Keratinocyte (primary cell): ENCODE data around the gene KDR. TPM values are rescaled to one million over a fixed set of nuclear protein-coding genes. Genes with fewer than 3 reads are reported as not detected.

Experiments used
- DNase-seq: peaks from one replicate; pipeline ENCODE4 v3.0.0-alpha.2; 2011; ENCODE audit warnings: low read depth, missing footprints, low spot score
- FAIRE-seq: peaks from 2 replicates; lab custom pipeline; 2011; peaks lifted over from hg19 to GRCh38; lab: Jason Lieb, UNC
- H2AFZ ChIP-seq: 2 replicates; pipeline ENCODE4 v1.6.0; 2012; ENCODE audit warnings: low read length, control low read depth, inconsistent platforms; ENCODE audit not compliant: control insufficient read depth
- H3K27ac ChIP-seq: 2 replicates; pipeline ENCODE4 v1.5.1; 2011; ENCODE audit warnings: low read length; ENCODE audit not compliant: control insufficient read depth, insufficient read depth
- H3K27me3 ChIP-seq: 3 replicates; pipeline ENCODE4 v1.6.0; 2011; ENCODE audit warnings: low read length; ENCODE audit not compliant: control insufficient read depth, insufficient read depth; ENCODE audit errors: extremely low read depth
- H3K36me3 ChIP-seq, 2 experiments: 2 replicates in 1 of 2; 3 replicates in 1 of 2; pipeline ENCODE4 v1.5.1; 2011; ENCODE audit warnings: low read length in 2 of 2, mild to moderate bottlenecking in 1 of 2; ENCODE audit not compliant: control insufficient read depth in 2 of 2, insufficient read depth in 2 of 2; ENCODE audit errors: extremely low read depth in 1 of 2
- H3K4me1 ChIP-seq: 3 replicates; pipeline ENCODE4 v1.5.1; 2011; ENCODE audit warnings: low read length; ENCODE audit not compliant: control insufficient read depth, insufficient read depth; ENCODE audit errors: extremely low read depth
- H3K4me2 ChIP-seq: 3 replicates; pipeline ENCODE4 v1.6.0; 2011; ENCODE audit warnings: low read depth, low read length; ENCODE audit not compliant: control insufficient read depth, insufficient read depth; ENCODE audit errors: extremely low read depth
- H3K4me3 ChIP-seq, 3 experiments: fragments of 200-600 bp in 1 of 3; sonication (generic) in 1 of 3; 2 replicates in 2 of 3; 3 replicates in 1 of 3; pipeline ENCODE4 v1.5.1; 2011 to 2016; ENCODE audit warnings: low read length in 3 of 3, mild to moderate bottlenecking in 3 of 3, control low read depth in 2 of 3, inconsistent platforms in 1 of 3, low read depth in 1 of 3, mixed read lengths in 1 of 3, mixed run types in 1 of 3, moderate library complexity in 1 of 3; ENCODE audit not compliant: control insufficient read depth in 2 of 3, insufficient read depth in 2 of 3; ENCODE audit errors: extremely low read depth in 1 of 3
- H3K79me2 ChIP-seq: 2 replicates; pipeline ENCODE4 v1.6.0; 2012; ENCODE audit warnings: low read length; ENCODE audit not compliant: control insufficient read depth, insufficient read depth
- H3K9ac ChIP-seq: 3 replicates; pipeline ENCODE4 v1.6.0; 2011; ENCODE audit warnings: low read length; ENCODE audit not compliant: control insufficient read depth, insufficient read depth; ENCODE audit errors: extremely low read depth
- H3K9me1 ChIP-seq: 3 replicates; pipeline ENCODE4 v1.6.0; 2011; ENCODE audit warnings: low read length; ENCODE audit not compliant: control insufficient read depth, insufficient read depth; ENCODE audit errors: extremely low read depth
- H3K9me3 ChIP-seq: 2 replicates; pipeline ENCODE4 v1.5.1; 2012; ENCODE audit warnings: low read depth, low read length; ENCODE audit not compliant: control insufficient read depth
- H4K20me1 ChIP-seq: 3 replicates; pipeline ENCODE4 v1.6.0; 2011; ENCODE audit warnings: low read length; ENCODE audit not compliant: control insufficient read depth, insufficient read depth; ENCODE audit errors: extremely low read depth
- CTCF ChIP-seq, 3 experiments: IDR thresholded peaks in 1 of 3; conservative IDR thresholded peaks in 1 of 3; optimal IDR thresholded peaks in 1 of 3; 2 replicates in 2 of 3; 3 replicates in 1 of 3; pipeline versions ENCODE3 to v1.5.1; 2011; ENCODE audit warnings: low read length in 3 of 3, mild to moderate bottlenecking in 3 of 3, moderate library complexity in 2 of 3, control low read depth in 1 of 3, inconsistent platforms in 1 of 3; ENCODE audit not compliant: insufficient read depth in 2 of 3; ENCODE audit errors: extremely low read depth in 1 of 3
- EZH2 ChIP-seq: IDR thresholded peaks from one replicate; pipeline ENCODE4 v1.6.1; 2012; ENCODE audit warnings: inconsistent platforms, mild to moderate bottlenecking, low read length, moderate library complexity
- dilution Hi-C: fragments of 300-500 bp; cut with MboI; formaldehyde crosslinking; loops from one replicate; pipeline ENCODE4 v1.7.0; 2020; ENCODE audit warnings: low sequenced_read_pairs; ENCODE audit not compliant: extremely low pct_ligation_motif_present
- polyA plus RNA-seq, 5 experiments: library from polyadenylated mRNA; depleted of rRNA in 3 of 5; stranded (reverse) in 3 of 5; stranded (forward) in 1 of 5; unstranded in 1 of 5; fragments of >200 nt; gene quantifications; 1 replicate in 1 of 5; 2 replicates in 3 of 5; 3 replicates in 1 of 5; pipeline versions ENCODE4 v1.2.1 to v1.2.3, GENCODE V29; 2011 to 2012; ENCODE audit warnings: missing spikeins in 2 of 5, low read depth in 1 of 5, low replicate concordance in 1 of 5

The KDR gene
- polyA plus RNA-seq, 1 donor (not counting 4 experiments of a cell fraction or from before 2014, with no cell fraction given), result not detected

GRCh38 chr4:55036405-55036804, 89.0 kb downstream of the KDR start:
- Histone ChIP-seq H3K9me3 (no peaks in the 10 kb centered on the region), H2AFZ (no peak overlapping the region), H3K4me2 (peak overlapping the region; percentile 40), H3K27me3 (no peaks in the 10 kb centered on the region), H3K9me1 (no peaks in the 10 kb centered on the region), H3K27ac (no peak overlapping the region), H3K36me3 (no peaks in the 10 kb centered on the region), H3K9ac (no peak overlapping the region), H3K4me3 (no peak overlapping the region), H3K4me1 (peaks cover 13% of the 10 kb centered on the region), H4K20me1 (no peaks in the 10 kb centered on the region), H3K79me2 (no peaks in the 10 kb centered on the region)
- no peak for DNase-seq
- dilution Hi-C loops, result no loop called here
- peak; percentile 59 for FAIRE-seq
- TF ChIP-seq CTCF (optimal IDR thresholded peaks at IDR 0.05 in 1 of 3, IDR thresholded peaks at IDR 0.05 in 1 of 3, conservative IDR thresholded peaks at IDR 0.05 in 1 of 3; ENCODE audit: extremely low read depth in 1 of 3, insufficient read depth in 2 of 3, low read length in 3 of 3), result no peak
- TF ChIP-seq EZH2, result no peak

GRCh38 chr4:55035892-55036291, 89.5 kb downstream of the KDR start:
- dilution Hi-C loops, result no loop called here
- H3K27me3 ChIP-seq, result no peaks in the 10 kb centered on the region
- no peaks in the 10 kb centered on the region for H3K79me2 ChIP-seq
- no peaks in the 10 kb centered on the region for H3K36me3 ChIP-seq
- H3K4me2 ChIP-seq, result peak overlapping the region; percentile 40
- H3K27ac ChIP-seq, result no peak overlapping the region
- DNase-seq (no peak), FAIRE-seq (no peak)
- H4K20me1 ChIP-seq, result no peaks in the 10 kb centered on the region
- H3K9me1 ChIP-seq, result no peaks in the 10 kb centered on the region
- peaks cover 13% of the 10 kb centered on the region for H3K4me1 ChIP-seq
- H3K9ac ChIP-seq, result no peak overlapping the region
- no peak overlapping the region for H3K4me3 ChIP-seq
- no peak overlapping the region for H2AFZ ChIP-seq
- H3K9me3 ChIP-seq, result no peaks in the 10 kb centered on the region
- TF ChIP-seq CTCF (optimal IDR thresholded peaks at IDR 0.05 in 1 of 3, IDR thresholded peaks at IDR 0.05 in 1 of 3, conservative IDR thresholded peaks at IDR 0.05 in 1 of 3; ENCODE audit: extremely low read depth in 1 of 3, insufficient read depth in 2 of 3, low read length in 3 of 3) (no peak), EZH2 (no peak)
